DMS 273 (cell line): Measurements from ENCODE around the gene TUBA4B.

Experiments
- DNase-seq: peaks from one replicate; lab custom pipeline; 2025; ENCODE audit not compliant: unreplicated experiment; lab: John Stamatoyannopoulos, UW

Gene TUBA4B

GRCh38 chr2:219290381-219291171 is 37.5 kb downstream of the TUBA4B start:
- no peak for DNase-seq

- DNase-seq, result no peak
These were observed 38.4 kb downstream of the TUBA4B start for GRCh38 chr2:219291394-219291793.

GRCh38 chr2:219291910-219292490 is 39.0 kb downstream of the TUBA4B start:
- DNase-seq, result no peak

- DNase-seq, result no peak
These were observed 39.6 kb downstream of the TUBA4B start for GRCh38 chr2:219292616-219293015.

GRCh38 chr2:219293736-219294231 is 40.7 kb downstream of the TUBA4B start:
- no peak for DNase-seq

- peak; percentile 93 for DNase-seq
These were observed 41.6 kb downstream of the TUBA4B start for GRCh38 chr2:219294356-219295351.

- DNase-seq, result no peak
These were observed 43.1 kb downstream of the TUBA4B start for GRCh38 chr2:219296142-219296541.

GRCh38 chr2:219296631-219297391 is 43.8 kb downstream of the TUBA4B start:
- DNase-seq, result no peak

- peak; percentile 51 for DNase-seq
These were observed 44.9 kb downstream of the TUBA4B start for GRCh38 chr2:219297766-219298456.

GRCh38 chr2:219298759-219299371 is 45.8 kb downstream of the TUBA4B start:
- DNase-seq, result peak; percentile 90

GRCh38 chr2:219299372-219299760 is 46.3 kb downstream of the TUBA4B start:
- no peak for DNase-seq

- no peak for DNase-seq
These were observed 47.0 kb downstream of the TUBA4B start for GRCh38 chr2:219300022-219300421.

GRCh38 chr2:219302412-219302968 is 49.4 kb downstream of the TUBA4B start:
- no peak for DNase-seq

- DNase-seq, result no peak
These were observed 51.2 kb downstream of the TUBA4B start for GRCh38 chr2:219304223-219304622.

GRCh38 chr2:219306047-219306446 is 53.0 kb downstream of the TUBA4B start:
- no peak for DNase-seq

- DNase-seq, result peak; percentile 90
These were observed 55.4 kb downstream of the TUBA4B start for GRCh38 chr2:219308142-219309101.

- DNase-seq, result peak; percentile 61
These were observed 56.2 kb downstream of the TUBA4B start, which contains the start of gene PTPRN for GRCh38 chr2:219309278-219309677. TSS of gene PTPRN (minus strand) at chr2:219309401. CDS start at chr2:219309332, 69 bp downstream.
